K562 (cell line): ENCODE data around the gene WBP1L. TPM values are rescaled to one million over a fixed set of nuclear protein-coding genes. Genes with fewer than 3 reads are reported as not detected.

Experiments used
- CC2D1A ChIP-seq: fragments of 450-650 bp; IDR thresholded peaks from 2 replicates; pipeline ENCODE4 v1.6.1; 2017; ENCODE audit warnings: mild to moderate bottlenecking
- FOXK2 ChIP-seq, 2 experiments: fragments of 450-650 bp; IDR thresholded peaks in 1 of 2; conservative IDR thresholded peaks in 1 of 2; 2 replicates each; pipeline ENCODE4 v1.6.1; 2016; ENCODE audit warnings: low read depth in 2 of 2, mild to moderate bottlenecking in 1 of 2
- JUNB ChIP-seq: fragments of 450-650 bp; formaldehyde crosslinking; conservative IDR thresholded peaks from 2 replicates; pipeline ENCODE4 v1.4.0; 2020; ENCODE audit warnings: mild to moderate bottlenecking
- MTA3 ChIP-seq: fragments of 450-650 bp; formaldehyde crosslinking; IDR thresholded peaks from 2 replicates; pipeline ENCODE4 v1.6.1; 2017; ENCODE audit warnings: mild to moderate bottlenecking, borderline replicate concordance
- RERE ChIP-seq: sonication (generic); formaldehyde crosslinking; IDR thresholded peaks from 2 replicates; pipeline ENCODE4 v1.8.0; 2023; ENCODE audit warnings: missing genetic modification reagents, mild to moderate bottlenecking, borderline replicate concordance
- ZFX ChIP-seq: sonication (generic); formaldehyde crosslinking; IDR thresholded peaks from 2 replicates; pipeline ENCODE4 v1.8.0; 2022; ENCODE audit warnings: mild to moderate bottlenecking, missing genetic modification reagents, moderate library complexity
- ZNF274 ChIP-seq: IDR thresholded peaks from 2 replicates; pipeline ENCODE4 v1.6.1; 2011; ENCODE audit warnings: low read depth, mild to moderate bottlenecking, low read length, moderate library complexity, borderline replicate concordance
- ZNF507 ChIP-seq: conservative IDR thresholded peaks from 2 replicates; pipeline ENCODE4 v1.6.1; 2017; ENCODE audit warnings: missing genetic modification characterization, missing compliant biosample characterization
- ZNF561 ChIP-seq: fragments of 450-650 bp; formaldehyde crosslinking; conservative IDR thresholded peaks from 2 replicates; pipeline ENCODE4 v1.4.0; 2020; ENCODE audit warnings: mild to moderate bottlenecking, moderate library complexity
- polyA plus RNA-seq, 8 experiments: library from polyadenylated mRNA; depleted of rRNA in 4 of 8; stranded (reverse) in 5 of 8; unstranded in 3 of 8; fragments of >200 nt; fragmentation: Nextera tagmentation in 2 of 8; fragmentation: Illumina TruSeq in 1 of 8; extraction: Ambion mirVana in 2 of 8; extraction: Trizol in 1 of 8; gene quantifications; 2 replicates each; pipeline versions ENCODE4 v1.2.1 to v1.2.3, GENCODE V29; 2011 to 2014; ENCODE audit warnings: inconsistent platforms in 1 of 8, missing spikeins in 1 of 8
- total RNA-seq, 7 experiments: library from RNA; depleted of rRNA in 6 of 7; stranded (reverse); fragments of >200 nt in 6 of 7; fragmentation: Illumina TruSeq in 2 of 7; extraction: Trizol in 2 of 7; gene quantifications; 2 replicates each; pipeline versions ENCODE4 v1.2.1 to v1.2.3, GENCODE V29; 2011 to 2021; ENCODE audit warnings: low replicate concordance in 1 of 7

The WBP1L gene
- total and polyA plus RNA-seq, 9 of the 15 experiments (the other 6 are each of a cell fraction or from before 2014, with no cell fraction given) = 3.2 to 14.4 (median 11.3) TPM

DNA sequence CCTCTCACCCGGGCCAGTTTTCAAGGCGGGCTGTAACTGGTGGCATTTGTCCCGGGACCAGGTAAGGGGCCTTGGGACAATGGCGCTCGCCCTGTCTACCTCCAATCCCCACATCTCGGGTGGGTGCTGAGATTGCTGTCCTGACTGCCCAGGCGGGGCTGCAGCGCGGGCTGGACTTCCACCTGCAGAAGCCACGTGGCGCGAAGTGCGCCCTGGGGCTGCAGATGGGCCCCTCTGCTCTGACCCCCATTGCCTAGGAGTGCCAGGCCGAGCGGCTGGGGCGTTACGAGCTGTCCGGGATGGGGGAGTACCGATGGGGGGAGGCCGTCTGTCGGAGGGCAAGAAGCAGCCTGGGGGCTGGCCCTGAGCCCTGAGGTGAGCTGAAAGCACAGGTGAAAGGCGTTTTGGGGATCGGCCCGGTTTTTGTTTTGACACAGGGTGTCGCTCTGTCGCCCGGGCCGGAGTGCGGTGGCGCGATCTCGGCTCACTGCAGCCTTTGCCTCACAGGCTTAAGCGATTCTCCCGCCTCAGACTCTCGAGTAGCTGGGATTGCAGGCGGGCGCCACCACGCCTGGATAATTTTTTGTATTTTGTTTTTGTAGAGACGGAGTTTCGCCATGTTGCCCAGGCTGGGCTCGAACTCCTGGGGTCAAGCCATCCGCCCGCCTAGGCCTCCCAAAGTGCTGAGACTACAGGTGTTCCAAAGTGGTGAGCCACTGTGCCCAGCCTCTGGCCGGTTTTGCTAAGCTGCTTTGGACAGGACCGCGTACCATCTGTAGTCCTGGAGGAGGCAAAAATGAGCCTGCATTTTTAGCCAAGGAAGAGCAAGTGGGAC lies 28.9 kb upstream of the WBP1L start, which contains the start of gene SFXN2 (continued):
- TF ChIP-seq ZNF274 (no peak), JUNB (CRISPR knock-in tag) (no peak), MTA3 (no peak), ZNF507 (no peak), FOXK2 (conservative IDR thresholded peaks at IDR 0.05 in 1 of 2, IDR thresholded peaks at IDR 0.05 in 1 of 2; ENCODE audit: low read depth in 2 of 2) (no peak), ZNF561 (CRISPR knock-in tag) (no peak), ZFX (CRISPR knock-in tag) (peak; percentile 77), RERE (CRISPR knock-in tag) (no peak), CC2D1A (no peak)
